ENCODE data around the gene JMJD1C. TPM values are rescaled to one million over a fixed set of nuclear protein-coding genes. Genes with fewer than 3 reads are reported as not detected.

The JMJD1C gene
- total and polyA plus RNA-seq, 3 donors from 2014 or later = 29.7 to 111 (median 94.6) TPM

GRCh38 chr10:63213489-63213888 is 252.3 kb downstream of the JMJD1C start:
- H3K27ac ChIP-seq = no peak overlapping the region
- H3K27me3 ChIP-seq = no peaks in the 10 kb centered on the region
- H3K9me3 ChIP-seq = no peaks in the 10 kb centered on the region
- peaks cover 6% of the 10 kb centered on the region for H3K4me1 ChIP-seq
- H3K36me3 ChIP-seq (ENCODE audit: low read depth, missing control alignments) = peaks cover 2% of the 10 kb centered on the region
- no peak for TF ChIP-seq CTCF (IDR thresholded peaks at IDR 0.05)
- no peak for TF ChIP-seq POLR2A (IDR thresholded peaks at IDR 0.05)
- 86 to 93% methylated on average over 3 of the region's 3 CpGs for WGBS, 2 donors
- intact Hi-C loops (cut with DNase I; ENCODE audit: low total_unique reads) = no loop called here
- H3K4me3 ChIP-seq = no peak overlapping the region
- no peak for DNase-seq

- no peak overlapping the region for H3K27ac ChIP-seq
- WGBS, 2 donors = 54 to 59% methylated on average over 3 of the region's 3 CpGs
- H3K9me3 ChIP-seq = no peaks in the 10 kb centered on the region
- no peak for TF ChIP-seq CTCF (IDR thresholded peaks at IDR 0.05)
- no peak for TF ChIP-seq POLR2A (IDR thresholded peaks at IDR 0.05)
- peaks cover 27% of the 10 kb centered on the region for H3K4me1 ChIP-seq
- peaks cover 2% of the 10 kb centered on the region for H3K36me3 ChIP-seq (ENCODE audit: low read depth, missing control alignments)
- DNase-seq = no peak
- intact Hi-C loops (cut with DNase I; ENCODE audit: low total_unique reads) = no loop called here
- H3K27me3 ChIP-seq = no peaks in the 10 kb centered on the region
- no peak overlapping the region for H3K4me3 ChIP-seq
Observed at GRCh38 chr10:63210611-63211196, 255.1 kb downstream of the JMJD1C start.

GRCh38 chr10:63209705-63210104 is 256.1 kb downstream of the JMJD1C start:
- TF ChIP-seq POLR2A (IDR thresholded peaks at IDR 0.05) (no peak), CTCF (IDR thresholded peaks at IDR 0.05) (no peak)
- Histone ChIP-seq H3K9me3 (no peaks in the 10 kb centered on the region), H3K4me3 (no peak overlapping the region), H3K27me3 (no peaks in the 10 kb centered on the region), H3K27ac (no peak overlapping the region), H3K36me3 (ENCODE audit: low read depth, missing control alignments) (peaks cover 2% of the 10 kb centered on the region), H3K4me1 (peaks cover 27% of the 10 kb centered on the region)
- intact Hi-C loops (cut with DNase I; ENCODE audit: low total_unique reads) = no loop called here
- DNase-seq = no peak
- 87% methylated on average over 2 of the region's 2 CpGs for WGBS, 2 donors

- Histone ChIP-seq H3K4me1 (peaks cover 27% of the 10 kb centered on the region), H3K27me3 (no peaks in the 10 kb centered on the region), H3K27ac (no peak overlapping the region), H3K4me3 (no peak overlapping the region), H3K9me3 (no peaks in the 10 kb centered on the region), H3K36me3 (ENCODE audit: low read depth, missing control alignments) (peaks cover 2% of the 10 kb centered on the region)
- WGBS, 2 donors = 54 to 61% methylated on average over 2 of the region's 2 CpGs
- TF ChIP-seq CTCF (IDR thresholded peaks at IDR 0.05) (no peak), POLR2A (IDR thresholded peaks at IDR 0.05) (no peak)
- intact Hi-C loops (cut with DNase I; ENCODE audit: low total_unique reads) = no loop called here
- DNase-seq = no peak
Observed at GRCh38 chr10:63208986-63209385, 256.8 kb downstream of the JMJD1C start.
